ENCODE results near the gene PRSS22. TPM values are rescaled to one million over a fixed set of nuclear protein-coding genes. Genes with fewer than 3 reads are reported as not detected.

The PRSS22 gene
- total RNA-seq, 2 donors from 2014 or later: not detected

DNA sequence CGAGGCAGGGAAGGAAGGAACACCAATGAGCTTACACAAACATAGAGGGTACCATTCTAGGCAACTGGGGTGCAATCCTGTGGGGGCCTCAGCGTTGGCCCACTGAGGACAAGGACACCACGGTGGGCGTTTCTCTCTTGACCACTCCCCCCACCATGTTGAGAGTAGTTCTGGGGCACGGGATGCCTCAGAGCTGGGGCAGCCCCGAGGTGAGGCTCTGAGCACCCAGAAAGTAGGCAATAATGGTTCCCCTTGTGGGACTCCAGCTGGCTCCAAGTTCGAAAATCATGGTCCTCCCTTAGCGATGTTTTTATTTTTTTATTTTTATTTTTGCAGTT, 35.8 kb downstream of the PRSS22 start:
- peaks cover 0 to 5% of the 10 kb centered on the region in 2 donors for H3K27me3 ChIP-seq

DNA sequence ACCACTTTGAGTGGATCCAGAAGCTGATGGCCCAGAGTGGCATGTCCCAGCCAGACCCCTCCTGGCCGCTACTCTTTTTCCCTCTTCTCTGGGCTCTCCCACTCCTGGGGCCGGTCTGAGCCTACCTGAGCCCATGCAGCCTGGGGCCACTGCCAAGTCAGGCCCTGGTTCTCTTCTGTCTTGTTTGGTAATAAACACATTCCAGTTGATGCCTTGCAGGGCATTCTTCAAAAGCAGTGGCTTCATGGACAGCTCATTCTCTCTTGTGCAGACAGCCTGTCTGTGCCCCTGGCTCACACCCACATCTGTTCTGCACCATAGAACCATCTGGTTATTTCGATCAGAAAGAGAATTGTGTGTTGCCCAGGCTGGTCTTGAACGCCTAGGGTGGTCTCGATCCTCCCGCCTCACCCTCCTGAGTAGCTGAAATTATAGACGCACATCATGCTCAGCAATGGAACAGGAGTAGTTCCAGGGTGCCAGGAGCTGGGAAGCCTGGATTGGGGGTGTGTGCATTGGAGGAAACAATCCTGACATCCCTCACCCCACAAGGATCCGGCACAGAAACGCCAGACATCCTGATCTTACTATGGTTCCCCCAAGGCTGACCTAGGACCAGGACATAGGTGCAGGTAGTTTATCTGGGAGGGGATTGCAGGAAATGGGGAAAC, 36.3 kb downstream of the PRSS22 start:
- Histone ChIP-seq H3K4me3 (no peak overlapping the region), H3K27me3 (peaks cover 0 to 5% of the 10 kb centered on the region in 2 donors), H3K9me3 (no peaks in the 10 kb centered on the region), H3K36me3 (no peaks in the 10 kb centered on the region), H3K27ac (no peak overlapping the region), H3K4me1 (no peaks in the 10 kb centered on the region)
- DNase-seq (ENCODE audit: low spot score): no peak
- TF ChIP-seq, protein P1, sequence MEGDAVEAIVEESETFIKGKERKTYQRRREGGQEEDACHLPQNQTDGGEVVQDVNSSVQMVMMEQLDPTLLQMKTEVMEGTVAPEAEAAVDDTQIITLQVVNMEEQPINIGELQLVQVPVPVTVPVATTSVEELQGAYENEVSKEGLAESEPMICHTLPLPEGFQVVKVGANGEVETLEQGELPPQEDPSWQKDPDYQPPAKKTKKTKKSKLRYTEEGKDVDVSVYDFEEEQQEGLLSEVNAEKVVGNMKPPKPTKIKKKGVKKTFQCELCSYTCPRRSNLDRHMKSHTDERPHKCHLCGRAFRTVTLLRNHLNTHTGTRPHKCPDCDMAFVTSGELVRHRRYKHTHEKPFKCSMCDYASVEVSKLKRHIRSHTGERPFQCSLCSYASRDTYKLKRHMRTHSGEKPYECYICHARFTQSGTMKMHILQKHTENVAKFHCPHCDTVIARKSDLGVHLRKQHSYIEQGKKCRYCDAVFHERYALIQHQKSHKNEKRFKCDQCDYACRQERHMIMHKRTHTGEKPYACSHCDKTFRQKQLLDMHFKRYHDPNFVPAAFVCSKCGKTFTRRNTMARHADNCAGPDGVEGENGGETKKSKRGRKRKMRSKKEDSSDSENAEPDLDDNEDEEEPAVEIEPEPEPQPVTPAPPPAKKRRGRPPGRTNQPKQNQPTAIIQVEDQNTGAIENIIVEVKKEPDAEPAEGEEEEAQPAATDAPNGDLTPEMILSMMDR (IDR thresholded peaks at IDR 0.05): no peak

More for the DNA sequence above, 35.8 kb downstream of the PRSS22 start:
- DNase-seq (ENCODE audit: low spot score): no peak
- TF ChIP-seq, protein P1 (IDR thresholded peaks at IDR 0.05): no peak
- Histone ChIP-seq H3K36me3 (no peaks in the 10 kb centered on the region), H3K27ac (no peak overlapping the region), H3K9me3 (no peaks in the 10 kb centered on the region), H3K4me1 (no peaks in the 10 kb centered on the region), H3K4me3 (no peak overlapping the region)

DNA sequence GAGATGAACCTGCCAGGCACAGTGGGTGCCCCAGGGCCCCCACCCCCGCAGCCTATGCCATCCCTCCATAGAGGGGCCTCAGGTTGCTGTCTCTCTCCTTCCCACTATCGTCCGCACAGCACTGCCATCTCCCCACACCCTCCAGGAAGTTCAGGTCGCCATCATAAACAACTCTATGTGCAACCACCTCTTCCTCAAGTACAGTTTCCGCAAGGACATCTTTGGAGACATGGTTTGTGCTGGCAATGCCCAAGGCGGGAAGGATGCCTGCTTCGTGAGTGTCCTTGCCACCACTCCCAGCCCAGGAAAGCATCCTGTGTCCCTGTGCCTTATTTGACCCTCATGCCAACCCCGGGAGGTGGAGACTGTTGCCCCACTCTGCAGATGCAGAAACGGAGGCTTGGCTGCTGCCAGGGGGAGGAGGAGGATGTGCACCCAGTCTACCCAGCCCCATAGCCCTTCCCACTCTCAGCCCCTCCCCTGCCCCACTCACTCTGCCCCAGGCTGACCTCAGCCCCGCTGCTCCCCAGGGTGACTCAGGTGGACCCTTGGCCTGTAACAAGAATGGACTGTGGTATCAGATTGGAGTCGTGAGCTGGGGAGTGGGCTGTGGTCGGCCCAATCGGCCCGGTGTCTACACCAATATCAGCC, 37.0 kb downstream of the PRSS22 start:
- no peak overlapping the region for H3K4me3 ChIP-seq
- no peaks in the 10 kb centered on the region for H3K36me3 ChIP-seq
- DNase-seq (ENCODE audit: low spot score): no peak
- H3K27me3 ChIP-seq: peaks cover 0 to 5% of the 10 kb centered on the region in 2 donors
- H3K4me1 ChIP-seq: no peaks in the 10 kb centered on the region
- TF ChIP-seq, protein P1 (IDR thresholded peaks at IDR 0.05): no peak
- no peak overlapping the region for H3K27ac ChIP-seq
- no peaks in the 10 kb centered on the region for H3K9me3 ChIP-seq

DNA sequence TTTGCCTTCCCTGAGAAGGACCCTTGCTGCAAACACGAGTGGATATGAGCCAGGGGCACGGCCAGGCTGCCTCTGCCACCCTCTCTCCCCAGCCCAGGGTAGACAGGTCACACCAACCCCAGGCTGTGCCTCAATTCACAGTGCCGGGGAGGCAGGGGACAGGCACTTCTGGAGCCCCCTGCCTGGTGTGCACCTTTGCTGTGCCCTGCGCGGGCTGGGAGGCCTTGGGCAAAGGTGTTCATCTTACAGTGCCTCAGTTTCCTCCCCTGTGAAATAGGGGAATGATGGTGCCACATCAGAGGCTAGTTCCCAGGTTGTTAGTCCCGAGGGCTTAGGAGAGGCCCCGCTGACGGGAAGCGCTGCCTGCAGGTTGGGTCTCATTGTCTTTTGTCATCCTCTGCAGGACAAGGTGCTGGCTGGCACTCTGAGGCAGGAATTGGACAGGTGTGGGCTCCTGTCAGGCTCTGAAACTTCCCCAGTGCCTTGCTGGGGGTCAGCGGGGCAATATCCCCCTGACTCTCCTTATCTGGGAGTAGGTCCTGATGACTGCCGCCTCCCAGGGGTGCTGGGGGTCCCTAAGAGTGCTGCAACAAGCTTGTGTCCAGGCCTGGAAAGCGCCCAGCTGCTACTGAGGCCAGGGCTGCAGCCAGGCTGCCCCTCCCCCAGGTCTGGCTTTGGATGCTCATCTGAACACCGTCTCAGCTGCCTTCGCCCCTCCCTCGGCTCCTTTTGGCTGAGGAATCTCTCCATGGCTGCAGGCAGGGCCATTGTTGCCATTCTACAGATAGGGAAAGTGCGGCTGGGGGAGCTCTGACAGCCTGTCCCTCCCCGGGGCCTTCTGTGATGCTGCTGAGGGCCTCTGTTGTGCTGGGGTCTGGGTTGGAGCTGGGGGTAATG, 37.8 kb downstream of the PRSS22 start:
- Histone ChIP-seq H3K27me3 (peaks cover 0 to 5% of the 10 kb centered on the region in 2 donors), H3K4me1 (no peaks in the 10 kb centered on the region), H3K9me3 (no peaks in the 10 kb centered on the region), H3K36me3 (no peaks in the 10 kb centered on the region), H3K4me3 (no peak overlapping the region), H3K27ac (no peak overlapping the region)
- TF ChIP-seq, protein P1 (IDR thresholded peaks at IDR 0.05): no peak
- no peak for DNase-seq (ENCODE audit: low spot score)

DNA sequence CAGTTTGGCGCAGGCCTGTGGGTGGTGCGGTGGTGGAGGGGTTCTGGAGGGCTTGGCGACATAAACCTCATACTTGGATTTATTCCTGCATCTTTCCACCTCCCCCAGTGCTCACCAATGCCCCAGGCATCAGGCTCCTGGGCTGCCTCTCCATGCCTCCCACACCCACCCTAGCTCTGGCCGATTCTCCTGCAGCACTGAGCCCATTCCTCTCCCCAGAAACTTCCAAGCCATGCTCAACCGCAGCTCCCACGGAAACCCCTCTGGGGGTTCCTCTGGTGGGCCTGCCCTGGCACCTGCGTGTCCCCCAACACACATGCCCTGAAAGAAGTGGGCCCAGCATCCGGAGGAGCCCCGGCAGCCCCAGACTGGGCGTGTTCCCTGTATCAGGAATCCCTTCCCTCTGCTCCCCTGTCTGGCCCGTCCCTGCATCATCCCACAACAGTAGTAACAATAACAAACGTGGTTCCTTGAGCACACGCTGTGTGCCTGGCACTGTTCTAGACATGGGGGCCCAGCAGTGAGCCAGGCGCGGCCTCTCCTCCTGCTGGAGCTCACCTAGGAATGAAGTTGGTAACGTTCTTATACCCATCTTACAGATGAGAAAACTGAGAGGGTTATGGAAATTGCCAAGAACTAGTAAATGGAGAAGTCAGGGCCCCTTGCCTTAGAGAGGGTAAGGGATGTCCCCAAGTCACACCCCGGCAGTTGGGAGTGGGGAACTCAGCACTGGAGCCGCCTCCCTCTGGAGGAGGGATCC, 38.6 kb downstream of the PRSS22 start:
- no peak for DNase-seq (ENCODE audit: low spot score)
- Histone ChIP-seq H3K4me1 (no peaks in the 10 kb centered on the region), H3K27me3 (peaks cover 0 to 5% of the 10 kb centered on the region in 2 donors), H3K4me3 (no peak overlapping the region), H3K36me3 (no peaks in the 10 kb centered on the region), H3K9me3 (no peaks in the 10 kb centered on the region), H3K27ac (no peak overlapping the region)
- TF ChIP-seq, protein P1 (IDR thresholded peaks at IDR 0.05): no peak

All from right atrium auricular region (tissue), 2 donors.